HG02870 (cell line): Measurements from ENCODE around the gene PCP4L1.
"Not testable (repeated sequence)": the region's sequence is repeated elsewhere in the genome, so short reads cannot be mapped to it uniquely, and the experiment has no call there.

ENCODE experiments used
- ATAC-seq: cut with Tn5 transposase; IDR thresholded peaks from one replicate; pipeline ENCODE4 v1.9.1; 2021; ENCODE audit warnings: mild to moderate bottlenecking, moderate library complexity; ENCODE audit not compliant: unreplicated experiment

The PCP4L1 gene

GRCh38 chr1:161228032-161228431 is 30.5 kb upstream of the PCP4L1 start:
- ATAC-seq, result no peak

GRCh38 chr1:161229896-161230295 is 28.6 kb upstream of the PCP4L1 start:
- no peak for ATAC-seq

GRCh38 chr1:161230762-161231161 is 27.8 kb upstream of the PCP4L1 start:
- no peak for ATAC-seq

- no peak for ATAC-seq
These were observed 25.4 kb upstream of the PCP4L1 start for GRCh38 chr1:161233102-161233501.

GRCh38 chr1:161235957-161236775 is 22.4 kb upstream of the PCP4L1 start:
- no peak for ATAC-seq

- ATAC-seq, result no peak
These were observed 20.5 kb upstream of the PCP4L1 start, which contains the start of gene NR1I3 for GRCh38 chr1:161238039-161238473. Gene NR1I3, minus strand, starts transcription at chr1:161238203. Its CDS starts 1,638 bp downstream, at chr1:161236565.

- ATAC-seq, result no peak
These were observed 16.9 kb upstream of the PCP4L1 start for GRCh38 chr1:161241682-161242081.

GRCh38 chr1:161242313-161242712 is 16.2 kb upstream of the PCP4L1 start:
- ATAC-seq, result no peak

- no peak for ATAC-seq
These were observed 13.7 kb upstream of the PCP4L1 start for GRCh38 chr1:161244888-161245287.

GRCh38 chr1:161250100-161250499 is 8.4 kb upstream of the PCP4L1 start:
- ATAC-seq, result not testable (repeated sequence)

- ATAC-seq, result no peak
These were observed 7.7 kb upstream of the PCP4L1 start for GRCh38 chr1:161250829-161251228.

- ATAC-seq, result no peak
These were observed 7.0 kb upstream of the PCP4L1 start for GRCh38 chr1:161251579-161251978.

GRCh38 chr1:161255302-161255701 is 3.2 kb upstream of the PCP4L1 start:
- ATAC-seq, result not testable (repeated sequence)

GRCh38 chr1:161255955-161256520 is 2.5 kb upstream of the PCP4L1 start:
- not testable (repeated sequence) for ATAC-seq

- ATAC-seq, result not testable (repeated sequence)
These were observed 1.4 kb upstream of the PCP4L1 start for GRCh38 chr1:161257109-161257508.

GRCh38 chr1:161259345-161259702 is 779 bp downstream of the PCP4L1 start:
- ATAC-seq, result no peak

GRCh38 chr1:161259765-161260164 is 1.2 kb downstream of the PCP4L1 start:
- no peak for ATAC-seq

GRCh38 chr1:161260376-161261260 is 2.1 kb downstream of the PCP4L1 start:
- no peak for ATAC-seq

- ATAC-seq, result no peak
These were observed 3.0 kb downstream of the PCP4L1 start for GRCh38 chr1:161261261-161262235.

GRCh38 chr1:161265305-161265704 is 6.8 kb downstream of the PCP4L1 start:
- ATAC-seq, result no peak
